GM08714 (cell line): ENCODE measurements around the gene CALHM2.

Experiments
- H3K4me3 ChIP-seq: fragments of 200-500 bp; sonication (Bioruptor generic); 2 replicates; pipeline ENCODE4 v1.5.1; 2014; ENCODE audit warnings: mild to moderate bottlenecking, low read length, inconsistent platforms
- ZNF274 ChIP-seq: IDR thresholded peaks from 2 replicates; pipeline ENCODE4 v1.6.1; 2012; ENCODE audit warnings: mild to moderate bottlenecking, low read depth, low read length

Gene CALHM2

GRCh38 chr10:103463499-103463898 lies 11.3 kb upstream of the CALHM2 start:
- TF ChIP-seq ZNF274 = no peak
- no peak overlapping the region for H3K4me3 ChIP-seq

- no peak for TF ChIP-seq ZNF274
- no peak overlapping the region for H3K4me3 ChIP-seq
Observed at GRCh38 chr10:103459615-103460014, 7.4 kb upstream of the CALHM2 start.

GRCh38 chr10:103458720-103459119 lies 6.5 kb upstream of the CALHM2 start, which contains the start of gene CALHM1:
TSS of gene CALHM1 (minus strand) at chr10:103458900. CDS start at chr10:103458751, 149 bp downstream.
- H3K4me3 ChIP-seq = no peak within 1 kb of the TSS
- no peak for TF ChIP-seq ZNF274

GRCh38 chr10:103457896-103458583 lies 5.9 kb upstream of the CALHM2 start:
- H3K4me3 ChIP-seq = no peak overlapping the region
- TF ChIP-seq ZNF274 = no peak

GRCh38 chr10:103457176-103457712 lies 5.1 kb upstream of the CALHM2 start:
- TF ChIP-seq ZNF274 = no peak

GRCh38 chr10:103456074-103456660 lies 4.0 kb upstream of the CALHM2 start:
- H3K4me3 ChIP-seq = no peak overlapping the region
- no peak for TF ChIP-seq ZNF274

More at GRCh38 chr10:103457176-103457712, 5.1 kb upstream of the CALHM2 start:
- H3K4me3 ChIP-seq = no peak overlapping the region

- no peak for TF ChIP-seq ZNF274
- no peak overlapping the region for H3K4me3 ChIP-seq
Observed at GRCh38 chr10:103455235-103455634, 3.1 kb upstream of the CALHM2 start.

GRCh38 chr10:103454026-103454425 lies 1.9 kb upstream of the CALHM2 start:
- TF ChIP-seq ZNF274 = no peak
- H3K4me3 ChIP-seq = no peak overlapping the region

GRCh38 chr10:103452506-103453230 lies 498 bp upstream of the CALHM2 start:
- H3K4me3 ChIP-seq = peak overlapping the region; percentile 57; the same call in 1 of the 2 replicates
- TF ChIP-seq ZNF274 = no peak

- no peak for TF ChIP-seq ZNF274
- H3K4me3 ChIP-seq = peak overlapping the region; percentile 57; the same call in 1 of the 2 replicates
Observed at GRCh38 chr10:103451091-103451813, 918 bp downstream of the CALHM2 start.

GRCh38 chr10:103450201-103450695 lies 1.9 kb downstream of the CALHM2 start:
- TF ChIP-seq ZNF274 = no peak
- H3K4me3 ChIP-seq = no peak overlapping the region

- no peak for TF ChIP-seq ZNF274
- H3K4me3 ChIP-seq = no peak overlapping the region
Observed at GRCh38 chr10:103449208-103450144, 2.7 kb downstream of the CALHM2 start.

- H3K4me3 ChIP-seq = no peak overlapping the region
- TF ChIP-seq ZNF274 = no peak
Observed at GRCh38 chr10:103448746-103449145, 3.4 kb downstream of the CALHM2 start.
